ENCODE results near the gene SH3RF1. TPM values are rescaled to one million over a fixed set of nuclear protein-coding genes. Genes with fewer than 3 reads are reported as not detected.

Gene SH3RF1
- under 1 TPM in 1 of 2 experiments, not detected in 1; 0.23 TPM for total RNA-seq

DNA sequence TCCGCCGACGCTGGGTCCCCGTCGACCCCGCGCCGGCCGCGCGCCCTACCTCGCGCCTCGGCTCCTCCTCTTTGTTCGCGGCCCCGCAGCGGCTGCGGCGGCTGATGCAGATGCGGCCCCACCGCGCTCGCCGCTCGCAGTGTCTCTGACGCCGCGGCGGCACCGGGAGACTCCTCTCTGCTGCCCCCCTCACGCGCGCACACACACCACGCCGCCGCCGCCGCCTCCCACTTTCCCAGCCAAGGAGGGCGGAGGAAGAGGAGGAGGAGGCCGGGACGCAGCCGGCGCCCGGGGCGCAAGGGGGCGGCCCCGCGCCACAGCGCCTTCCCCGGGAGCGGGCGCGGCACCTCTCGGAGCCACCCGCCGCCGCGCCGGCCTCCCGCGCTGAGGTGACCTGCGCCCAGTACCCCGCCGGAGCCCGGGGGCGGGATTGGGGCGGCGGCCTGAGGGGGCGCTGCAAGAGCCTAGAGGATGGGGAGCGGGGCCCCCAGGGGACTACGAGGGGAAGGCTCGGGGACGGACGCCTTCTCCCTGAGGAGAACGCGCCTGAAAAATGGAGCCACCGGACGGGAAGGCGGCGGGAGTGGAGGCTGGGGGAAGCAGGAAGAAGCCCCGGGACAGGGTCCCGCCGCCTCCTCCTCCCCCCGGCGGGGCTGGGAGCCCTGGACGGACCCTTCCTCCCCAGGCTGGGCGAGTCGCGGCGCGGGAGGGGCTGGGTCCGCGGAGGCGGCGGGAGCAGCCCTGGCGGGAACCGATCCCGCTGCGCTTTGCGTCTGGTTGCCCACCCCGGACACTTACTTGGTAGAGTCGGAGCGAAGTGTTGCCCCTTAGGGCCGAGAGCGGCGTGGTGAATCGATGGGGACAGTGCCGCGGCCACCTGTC is at the start of gene SH3RF1:
TSS of gene SH3RF1 (minus strand) at position 147 of the 882 bp plus-strand sequence. CDS start 1,744 bp downstream, outside the sequence.
- Mint-ChIP-seq H3K36me3 (ENCODE audit: low read depth) (no peaks in the 10 kb centered on the region), H3K4me1 (peaks cover 13% of the 10 kb centered on the region), H3K4me3 (peak within 1 kb of the TSS; percentile 72), H3K9me3 (no peaks in the 10 kb centered on the region), H3K27me3 (peaks cover 64% of the 10 kb centered on the region), H3K27ac (no peak within 1 kb of the TSS)
- DNase-seq: peak; percentile 20
- ChIA-PET CTCF (interaction anchor here (1.7 kb wide), 1 partner anchor 295 kb away, joined by 6 read pairs; no protein-coding TSS in a partner anchor), POLR2A (no interaction called here)

DNA sequence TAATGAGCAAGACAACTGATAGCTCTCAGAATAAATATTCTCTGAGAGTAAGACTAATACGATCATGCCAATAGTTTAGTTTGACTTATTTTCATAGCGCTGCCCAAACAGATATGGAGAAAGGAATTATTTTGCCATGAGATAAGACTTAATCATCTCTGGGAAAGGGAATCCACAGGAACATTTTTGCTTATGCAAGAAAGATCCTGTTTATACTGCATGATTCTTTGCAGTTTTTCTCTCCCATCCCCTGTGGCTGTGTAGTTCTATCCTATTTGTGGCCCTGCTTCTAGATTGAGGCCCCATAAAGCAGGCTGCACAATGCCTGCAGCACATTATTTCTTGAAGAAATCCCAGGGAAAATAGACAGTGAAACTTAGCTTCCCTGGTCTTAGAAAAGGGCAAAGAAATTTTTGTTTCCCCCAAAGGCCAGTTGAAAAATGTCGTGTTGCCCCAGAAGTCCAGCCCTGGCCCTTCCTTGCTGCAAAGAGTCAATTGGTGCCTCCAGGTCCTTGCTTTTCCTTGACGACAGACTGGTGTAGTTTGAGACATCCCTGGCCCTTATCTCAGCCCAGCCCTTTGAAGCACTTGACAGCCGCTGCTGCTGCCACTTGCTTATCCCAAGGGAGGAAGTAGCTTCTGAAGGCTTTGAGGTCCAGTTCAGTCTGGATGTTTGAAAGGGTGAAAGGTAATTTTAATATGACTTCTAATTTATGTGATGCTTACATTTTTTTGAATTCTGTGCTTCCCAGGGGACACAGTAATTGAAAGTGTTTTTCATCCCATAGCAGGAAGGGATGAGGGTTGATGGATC is 45.0 kb upstream of the SH3RF1 start:
- Mint-ChIP-seq H3K4me3 (no peak overlapping the region), H3K27me3 (peaks cover 9% of the 10 kb centered on the region), H3K36me3 (ENCODE audit: low read depth) (no peaks in the 10 kb centered on the region), H3K9me3 (no peaks in the 10 kb centered on the region), H3K27ac (no peak overlapping the region), H3K4me1 (no peaks in the 10 kb centered on the region)
- no peak for DNase-seq
- CTCF ChIA-PET: interaction anchor here (1.0 kb wide), 1 partner anchor 15 kb away, joined by 3 read pairs; no protein-coding TSS in a partner anchor
- POLR2A ChIA-PET: no interaction called here

DNA sequence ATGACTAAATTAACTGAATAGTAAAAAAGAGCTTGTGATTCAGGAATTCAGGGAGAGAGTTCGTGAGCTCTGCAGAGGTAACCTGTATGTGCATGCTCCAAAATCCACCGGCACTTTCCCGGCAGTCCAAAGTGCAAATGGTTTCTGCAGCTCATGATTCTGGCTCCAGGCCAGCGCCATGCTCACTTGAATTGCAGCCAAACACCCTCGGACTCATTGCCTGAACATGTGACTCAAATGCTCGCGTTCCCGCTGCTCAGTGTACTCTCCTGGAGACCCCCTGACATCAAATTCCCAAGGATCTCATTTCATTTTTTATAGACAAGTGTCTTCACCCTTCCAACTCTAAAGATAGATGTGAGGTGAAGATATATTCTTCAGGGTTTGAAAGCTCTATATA is 44.1 kb upstream of the SH3RF1 start:
- Mint-ChIP-seq H3K36me3 (ENCODE audit: low read depth) (no peaks in the 10 kb centered on the region), H3K4me1 (no peaks in the 10 kb centered on the region), H3K4me3 (no peak overlapping the region), H3K27ac (no peak overlapping the region), H3K9me3 (no peaks in the 10 kb centered on the region), H3K27me3 (peaks cover 9% of the 10 kb centered on the region)
- CTCF ChIA-PET: interaction anchor here (1.0 kb wide), 1 partner anchor 16 kb away, joined by 3 read pairs; no protein-coding TSS in a partner anchor
- no peak for DNase-seq
- POLR2A ChIA-PET: no interaction called here

DNA sequence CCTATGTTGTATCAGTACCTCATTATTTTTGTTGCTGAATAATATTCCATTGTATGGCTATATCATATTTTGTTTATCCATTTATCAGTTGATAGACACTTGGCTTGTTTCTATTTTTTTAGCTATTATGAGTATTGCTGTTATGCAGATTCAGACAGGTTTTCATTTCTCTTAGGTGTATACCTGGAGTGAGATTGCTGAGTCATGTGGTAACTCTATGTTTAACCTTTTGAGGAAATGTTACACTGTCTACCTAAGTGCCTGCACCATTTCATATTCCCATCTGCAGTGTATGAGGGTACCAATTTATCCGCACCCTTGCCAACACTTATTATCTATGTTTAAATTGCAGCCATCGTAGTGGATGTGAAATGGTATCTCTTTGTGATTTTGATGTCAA is 43.0 kb upstream of the SH3RF1 start:
- CTCF ChIA-PET: no interaction called here
- POLR2A ChIA-PET: no interaction called here
- Mint-ChIP-seq H3K4me3 (no peak overlapping the region), H3K4me1 (no peaks in the 10 kb centered on the region), H3K36me3 (ENCODE audit: low read depth) (no peaks in the 10 kb centered on the region), H3K9me3 (no peaks in the 10 kb centered on the region), H3K27me3 (peaks cover 9% of the 10 kb centered on the region), H3K27ac (no peak overlapping the region)
- no peak for DNase-seq

DNA sequence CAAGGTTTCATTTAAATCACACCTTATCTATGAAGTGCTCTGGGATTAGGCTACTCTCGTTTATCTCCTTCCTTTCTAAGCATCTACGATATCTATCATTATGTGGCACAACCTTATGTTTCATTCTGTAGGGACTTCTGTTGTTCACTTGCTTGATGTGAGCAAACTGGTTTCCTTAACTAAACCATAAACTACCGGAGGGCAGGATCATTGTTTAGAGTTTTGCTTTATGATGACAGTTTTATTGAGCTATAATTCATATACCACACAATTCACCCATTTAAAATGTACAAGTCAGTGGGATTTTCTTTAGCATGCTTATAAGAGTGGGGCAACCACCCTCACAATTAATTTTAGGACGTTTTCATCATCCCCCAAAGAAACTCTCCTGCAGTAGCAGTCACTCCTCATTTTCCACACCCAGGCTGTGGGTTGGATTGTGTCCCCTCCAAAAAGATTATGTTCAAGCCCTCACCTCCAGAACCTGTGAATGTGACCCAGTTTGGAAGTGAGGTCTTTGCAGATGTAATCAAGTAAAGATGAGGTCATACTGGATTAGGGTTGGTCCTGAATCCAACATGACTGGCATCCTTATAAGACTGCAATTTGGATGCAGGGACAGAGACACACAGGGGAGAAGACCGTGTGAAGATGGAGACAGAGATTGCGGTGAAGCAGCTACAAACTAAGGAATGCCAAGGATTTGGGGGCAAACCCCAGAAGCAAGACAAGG is 42.1 kb upstream of the SH3RF1 start:
- no peak for DNase-seq
- Mint-ChIP-seq H3K27me3 (peaks cover 9% of the 10 kb centered on the region), H3K9me3 (no peaks in the 10 kb centered on the region), H3K36me3 (ENCODE audit: low read depth) (no peaks in the 10 kb centered on the region), H3K27ac (no peak overlapping the region), H3K4me3 (no peak overlapping the region), H3K4me1 (no peaks in the 10 kb centered on the region)
- ChIA-PET POLR2A (no interaction called here), CTCF (interaction anchor here (0.7 kb wide), 1 partner anchor 461 kb away, joined by 4 read pairs; no protein-coding TSS in a partner anchor)

DNA sequence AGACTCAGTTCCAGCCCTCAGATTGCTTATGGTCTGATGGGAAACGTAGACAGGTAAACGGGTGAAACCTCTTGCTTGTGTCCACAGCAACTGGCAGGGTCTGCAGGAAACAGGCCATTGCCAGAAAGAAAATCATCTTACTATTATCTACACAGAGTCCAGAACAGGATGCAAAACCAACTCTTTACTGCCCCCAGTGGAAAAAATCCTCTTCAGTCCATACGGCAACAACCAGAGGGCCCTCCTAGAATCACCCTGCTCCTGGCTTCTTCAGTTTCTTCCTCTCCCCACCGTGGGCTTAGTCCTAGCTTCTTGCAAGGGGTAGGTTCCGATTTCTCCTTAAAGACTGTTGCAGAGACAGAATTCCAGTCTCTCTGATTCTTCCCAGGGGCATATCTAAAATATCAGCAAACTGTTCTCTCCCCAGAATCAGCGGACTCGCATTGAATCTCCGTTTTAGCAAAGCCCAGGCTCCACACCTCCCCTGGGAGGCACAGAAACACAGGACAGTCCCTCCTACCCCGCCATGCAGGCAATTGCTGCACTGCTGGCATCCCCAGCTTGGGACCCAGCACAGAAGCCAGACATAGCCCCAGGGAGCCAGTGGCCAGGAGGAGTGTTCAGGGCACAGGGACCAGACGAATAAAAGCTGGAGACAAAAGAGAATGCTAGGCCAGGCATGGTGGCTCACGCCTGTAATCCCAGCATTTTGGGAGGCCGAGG is 41.0 kb upstream of the SH3RF1 start:
- H3K27ac Mint-ChIP-seq: no peak overlapping the region
- no peaks in the 10 kb centered on the region for H3K36me3 Mint-ChIP-seq (ENCODE audit: low read depth)
- ChIA-PET CTCF (interaction anchor here (0.7 kb wide), 1 partner anchor 460 kb away, joined by 4 read pairs; no protein-coding TSS in a partner anchor), POLR2A (no interaction called here)
- H3K9me3 Mint-ChIP-seq: no peaks in the 10 kb centered on the region
- no peak overlapping the region for H3K4me3 Mint-ChIP-seq
- H3K4me1 Mint-ChIP-seq: no peaks in the 10 kb centered on the region
- peaks cover 7% of the 10 kb centered on the region for H3K27me3 Mint-ChIP-seq
- DNase-seq: no peak

DNA sequence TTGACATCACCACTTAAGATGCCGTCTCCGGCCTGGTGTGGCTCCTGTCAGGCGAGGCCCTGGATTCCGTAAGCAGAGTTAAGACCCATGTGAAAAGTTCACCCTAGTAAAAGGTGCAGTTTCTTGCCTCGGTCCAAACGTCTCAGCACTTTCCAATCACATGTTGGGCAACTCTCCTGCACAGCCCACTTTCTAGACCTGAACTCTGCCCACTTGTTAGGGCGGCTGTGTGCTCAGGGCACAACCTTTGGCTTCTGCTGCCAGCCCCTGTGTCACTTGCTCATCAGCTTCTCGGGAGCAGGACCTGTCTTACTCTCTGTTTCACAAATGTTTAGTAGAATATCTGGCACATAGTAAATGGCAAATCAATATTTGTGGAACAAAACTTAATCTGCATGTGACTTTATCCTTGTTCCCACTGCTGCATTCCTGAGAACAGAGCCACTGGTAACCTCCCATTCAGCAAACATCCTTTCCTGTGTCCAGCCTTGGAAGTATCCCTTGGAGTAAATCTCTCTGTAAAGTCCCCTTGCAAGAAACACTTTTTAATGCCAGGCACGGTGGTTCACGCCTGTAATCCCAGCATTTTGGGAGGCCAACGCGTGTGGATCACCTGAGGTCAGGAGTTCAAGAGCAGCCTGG is 38.7 kb upstream of the SH3RF1 start:
- no peaks in the 10 kb centered on the region for H3K9me3 Mint-ChIP-seq
- H3K4me3 Mint-ChIP-seq: no peak overlapping the region
- H3K36me3 Mint-ChIP-seq (ENCODE audit: low read depth): no peaks in the 10 kb centered on the region
- H3K27ac Mint-ChIP-seq: no peak overlapping the region
- no peak for DNase-seq
- peaks cover 4% of the 10 kb centered on the region for H3K27me3 Mint-ChIP-seq
- POLR2A ChIA-PET: no interaction called here
- CTCF ChIA-PET: no interaction called here
- H3K4me1 Mint-ChIP-seq: no peaks in the 10 kb centered on the region

DNA sequence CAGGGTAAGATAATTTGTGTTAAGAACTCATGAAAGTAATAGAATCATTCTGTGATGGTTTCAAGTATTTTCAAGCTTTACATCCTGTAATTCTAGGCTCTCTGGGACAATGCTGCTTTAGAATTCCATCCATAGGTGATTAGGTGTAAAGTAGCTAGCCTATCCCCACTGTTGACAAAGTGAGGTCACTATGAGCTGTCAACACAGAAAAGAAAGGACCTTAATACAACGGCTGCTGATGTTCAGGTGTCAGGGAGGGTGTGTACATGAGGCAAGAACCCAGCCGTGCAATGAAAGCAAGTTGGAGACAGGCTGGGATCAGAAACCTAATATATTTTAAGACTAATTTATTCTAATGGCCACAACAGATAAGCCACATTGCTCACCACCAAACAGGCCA is 36.8 kb upstream of the SH3RF1 start:
- POLR2A ChIA-PET: no interaction called here
- CTCF ChIA-PET: no interaction called here
- no peak overlapping the region for H3K27ac Mint-ChIP-seq

DNA sequence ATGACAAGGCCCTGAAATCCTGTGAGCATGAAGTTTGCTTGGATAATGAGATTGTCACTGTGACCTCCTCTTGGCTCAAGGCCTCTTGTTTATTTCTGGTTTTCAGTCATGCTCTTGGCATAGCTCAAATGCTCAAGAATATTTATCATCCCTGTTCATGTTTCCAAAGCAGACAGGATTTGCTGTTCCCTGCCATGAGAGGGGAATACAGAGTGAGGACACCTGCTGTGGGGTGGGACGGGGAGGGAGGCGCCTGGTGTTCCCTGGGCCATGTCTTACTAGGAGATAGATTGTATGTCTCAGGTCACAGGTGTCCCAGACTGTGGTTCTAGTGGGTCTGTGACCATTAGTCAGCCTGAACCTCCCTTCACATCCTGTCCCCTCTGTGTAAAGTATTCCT is 34.9 kb upstream of the SH3RF1 start:
- H3K4me1 Mint-ChIP-seq: no peaks in the 10 kb centered on the region
- no peak for DNase-seq
- ChIA-PET POLR2A (no interaction called here), CTCF (interaction anchor here (1.1 kb wide), 1 partner anchor 180 kb away, joined by 3 read pairs; no protein-coding TSS in a partner anchor)
- no peak overlapping the region for H3K27ac Mint-ChIP-seq
- no peaks in the 10 kb centered on the region for H3K36me3 Mint-ChIP-seq (ENCODE audit: low read depth)
- peaks cover 4% of the 10 kb centered on the region for H3K27me3 Mint-ChIP-seq
- no peaks in the 10 kb centered on the region for H3K9me3 Mint-ChIP-seq
- no peak overlapping the region for H3K4me3 Mint-ChIP-seq

More for the DNA sequence above, 36.8 kb upstream of the SH3RF1 start:
- no peak overlapping the region for H3K4me3 Mint-ChIP-seq
- no peaks in the 10 kb centered on the region for H3K36me3 Mint-ChIP-seq (ENCODE audit: low read depth)
- no peaks in the 10 kb centered on the region for H3K4me1 Mint-ChIP-seq
- H3K9me3 Mint-ChIP-seq: no peaks in the 10 kb centered on the region
- DNase-seq: no peak
- peaks cover 2% of the 10 kb centered on the region for H3K27me3 Mint-ChIP-seq

DNA sequence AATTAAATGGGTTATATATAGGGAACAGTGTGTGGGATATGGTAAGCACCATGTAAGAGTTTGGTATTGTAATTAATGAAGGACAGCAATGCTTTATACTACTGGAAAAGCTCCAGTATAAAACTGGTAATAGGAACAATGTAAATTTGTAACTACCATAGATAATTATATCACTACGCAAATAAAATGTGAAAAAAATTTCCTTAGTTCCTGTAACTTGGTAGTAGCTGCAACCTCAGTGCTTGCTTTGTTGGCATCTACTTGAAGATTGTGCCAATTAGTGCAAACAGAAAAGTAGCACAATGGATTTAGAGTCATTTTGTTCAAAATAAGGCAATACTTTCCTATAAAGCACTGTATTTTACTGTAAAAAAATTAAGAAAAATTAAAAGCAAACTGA is 34.4 kb upstream of the SH3RF1 start:
- H3K27ac Mint-ChIP-seq: no peak overlapping the region
- H3K9me3 Mint-ChIP-seq: no peaks in the 10 kb centered on the region
- CTCF ChIA-PET: interaction anchor here (1.1 kb wide), 1 partner anchor 181 kb away, joined by 3 read pairs; no protein-coding TSS in a partner anchor
- H3K27me3 Mint-ChIP-seq: peaks cover 4% of the 10 kb centered on the region
- no peaks in the 10 kb centered on the region for H3K36me3 Mint-ChIP-seq (ENCODE audit: low read depth)
- no peak overlapping the region for H3K4me3 Mint-ChIP-seq
- no peaks in the 10 kb centered on the region for H3K4me1 Mint-ChIP-seq
- no peak for DNase-seq
- POLR2A ChIA-PET: no interaction called here

DNA sequence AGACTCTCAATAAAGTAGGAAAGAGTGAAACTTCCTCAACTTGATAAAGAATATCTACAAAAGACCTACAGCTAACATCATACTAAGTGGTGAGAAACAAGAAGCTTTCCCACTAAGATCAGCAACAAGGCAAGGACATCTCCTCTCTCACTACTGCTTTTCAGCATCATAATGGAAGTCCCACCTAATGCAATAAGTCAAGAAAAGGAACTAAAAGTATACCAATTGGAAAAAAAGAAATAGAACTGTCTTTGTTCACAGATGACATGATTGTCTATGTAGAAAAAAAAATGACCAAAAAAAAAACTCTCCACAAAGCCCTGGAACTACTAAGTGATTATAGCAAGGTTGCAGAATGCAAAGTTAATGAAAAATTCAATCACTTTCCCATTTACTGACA is 25.1 kb upstream of the SH3RF1 start:
- ChIA-PET CTCF (no interaction called here), POLR2A (no interaction called here)
- Mint-ChIP-seq H3K36me3 (ENCODE audit: low read depth) (no peaks in the 10 kb centered on the region), H3K27ac (no peak overlapping the region), H3K4me1 (peaks cover 2% of the 10 kb centered on the region), H3K27me3 (peaks cover 39% of the 10 kb centered on the region), H3K9me3 (no peaks in the 10 kb centered on the region), H3K4me3 (no peak overlapping the region)
- no peak for DNase-seq
